Measurements from ENCODE around the gene SLC49A4. TPM values are rescaled to one million over a fixed set of nuclear protein-coding genes. Genes with fewer than 3 reads are reported as not detected.

Gene SLC49A4
- polyA plus RNA-seq, 1 experiment, result 8.4 TPM

GRCh38 chr3:122926322-122926721, 131.5 kb downstream of the SLC49A4 start:
- no peaks in the 10 kb centered on the region for H3K36me3 ChIP-seq (ENCODE audit: control insufficient read depth, insufficient read depth, low read length)
- DNase-seq (ENCODE audit: low read depth), result no peak
- POLR2A ChIA-PET, result no interaction called here
- CTCF ChIA-PET, result no interaction called here
- no peak for TF ChIP-seq CTCF (IDR thresholded peaks at IDR 0.05; ENCODE audit: insufficient read depth, low read depth, low read length)
- H3K27me3 ChIP-seq (ENCODE audit: control insufficient read depth, insufficient read depth, low read length), result peaks cover 49% of the 10 kb centered on the region
- H3K4me3 ChIP-seq (ENCODE audit: low read depth, low read length), result no peak overlapping the region

GRCh38 chr3:122926811-122927210, 131.9 kb downstream of the SLC49A4 start:
- ChIA-PET CTCF (interaction anchor here (0.6 kb wide), 1 partner anchor 16 kb away, joined by 3 read pairs; no protein-coding TSS in a partner anchor), POLR2A (no interaction called here)
- Histone ChIP-seq H3K27me3 (ENCODE audit: control insufficient read depth, insufficient read depth, low read length) (peaks cover 46% of the 10 kb centered on the region), H3K36me3 (ENCODE audit: control insufficient read depth, insufficient read depth, low read length) (no peaks in the 10 kb centered on the region), H3K4me3 (ENCODE audit: low read depth, low read length) (no peak overlapping the region)
- no peak for DNase-seq (ENCODE audit: low read depth)
- TF ChIP-seq CTCF (IDR thresholded peaks at IDR 0.05; ENCODE audit: insufficient read depth, low read depth, low read length), result no peak

GRCh38 chr3:122927726-122928125, 132.9 kb downstream of the SLC49A4 start:
- ChIA-PET CTCF (interaction anchor here (0.6 kb wide), 1 partner anchor 337 kb away, joined by 3 read pairs; no protein-coding TSS in a partner anchor), POLR2A (no interaction called here)

GRCh38 chr3:122928396-122929187, 133.7 kb downstream of the SLC49A4 start:
- no peak for DNase-seq (ENCODE audit: low read depth)
- TF ChIP-seq CTCF (IDR thresholded peaks at IDR 0.05; ENCODE audit: insufficient read depth, low read depth, low read length), result no peak
- Histone ChIP-seq H3K36me3 (ENCODE audit: control insufficient read depth, insufficient read depth, low read length) (no peaks in the 10 kb centered on the region), H3K27me3 (ENCODE audit: control insufficient read depth, insufficient read depth, low read length) (peaks cover 34% of the 10 kb centered on the region), H3K4me3 (ENCODE audit: low read depth, low read length) (no peak overlapping the region)
- CTCF ChIA-PET, result interaction anchor here (1.7 kb wide), 1 partner anchor 13 kb away, joined by 7 read pairs; no protein-coding TSS in a partner anchor
- POLR2A ChIA-PET, result no interaction called here

More at GRCh38 chr3:122927726-122928125, 132.9 kb downstream of the SLC49A4 start:
- DNase-seq (ENCODE audit: low read depth), result no peak
- Histone ChIP-seq H3K36me3 (ENCODE audit: control insufficient read depth, insufficient read depth, low read length) (no peaks in the 10 kb centered on the region), H3K27me3 (ENCODE audit: control insufficient read depth, insufficient read depth, low read length) (peaks cover 42% of the 10 kb centered on the region), H3K4me3 (ENCODE audit: low read depth, low read length) (no peak overlapping the region)
- no peak for TF ChIP-seq CTCF (IDR thresholded peaks at IDR 0.05; ENCODE audit: insufficient read depth, low read depth, low read length)

GRCh38 chr3:122929188-122930062, 134.6 kb downstream of the SLC49A4 start:
- no peak overlapping the region for H3K4me3 ChIP-seq (ENCODE audit: low read depth, low read length)
- H3K36me3 ChIP-seq (ENCODE audit: control insufficient read depth, insufficient read depth, low read length), result no peaks in the 10 kb centered on the region
- ChIA-PET CTCF (interaction anchor here (0.9 to 1.7 kb wide), 2 partner anchors 8 to 13 kb away, joined by 3 to 7 read pairs; no protein-coding TSS in a partner anchor), POLR2A (no interaction called here)
- no peak for TF ChIP-seq CTCF (IDR thresholded peaks at IDR 0.05; ENCODE audit: insufficient read depth, low read depth, low read length)
- H3K27me3 ChIP-seq (ENCODE audit: control insufficient read depth, insufficient read depth, low read length), result peaks cover 28% of the 10 kb centered on the region
- no peak for DNase-seq (ENCODE audit: low read depth)
